Body of pancreas (tissue), 4 donors: ENCODE measurements around the gene STAT5A. TPM values are rescaled to one million over a fixed set of nuclear protein-coding genes. Genes with fewer than 3 reads are reported as not detected.
A peak's percentile ranks its signal among the peaks of the same experiment; 100 is the strongest.

Experiments used
- ATAC-seq: fragments of 150-250 bp; one replicate; pipeline ENCODE4 v1.9.1; 2016
- DNase-seq, 4 donors: peaks; one replicate each; pipeline ENCODE4 v3.0.0-alpha.2; 2019
- H3K27ac ChIP-seq, 4 donors: fragments of 200-600 bp; sonication (generic); 1 replicate in 3 of 4; 2 replicates in 1 of 4; pipeline versions ENCODE4 v1.5.1 to v1.6.1; 2016 to 2019; ENCODE audit warnings: mild to moderate bottlenecking in 1 of 4, mixed read lengths in 1 of 4, moderate library complexity in 1 of 4
- H3K27me3 ChIP-seq, 2 donors: fragments of 200-600 bp; sonication (generic); one replicate each; pipeline ENCODE4 v1.6.0; 2016; ENCODE audit warnings: mild to moderate bottlenecking in 1 of 2
- H3K36me3 ChIP-seq, 2 donors: fragments of 200-600 bp; sonication (generic); replicated peaks in 1 of 2; 2 replicates each; pipeline ENCODE4 v1.5.1; 2016; ENCODE audit warnings: low read depth in 2 of 2; ENCODE audit not compliant: insufficient read depth in 1 of 2
- H3K4me1 ChIP-seq: fragments of 200-600 bp; sonication (generic); one replicate; pipeline ENCODE4 v1.6.0; 2016
- H3K4me3 ChIP-seq, 2 donors: fragments of 200-600 bp; sonication (generic); 1 replicate in 1 of 2; 2 replicates in 1 of 2; pipeline ENCODE4 v1.5.1; 2016 to 2019
- H3K9me3 ChIP-seq, 3 donors: fragments of 200-600 bp; sonication (generic); 1 replicate in 2 of 3; 2 replicates in 1 of 3; pipeline ENCODE4 v1.5.1; 2016
- CTCF ChIP-seq, 7 experiments: fragments of 450-650 bp in 4 of 7; fragments of 200-600 bp in 3 of 7; sonication (generic) in 3 of 7; IDR thresholded peaks; one replicate each; pipeline ENCODE4 v1.5.1; 2016 to 2019; ENCODE audit warnings: antibody characterized with exemption in 7 of 7
- POLR2A ChIP-seq, 3 donors: fragments of 450-650 bp; IDR thresholded peaks; one replicate each; pipeline ENCODE4 v1.6.1; 2016; ENCODE audit warnings: antibody characterized with exemption in 3 of 3, mild to moderate bottlenecking in 2 of 3
- WGBS, 2 donors: methylation state at CpG; one replicate each; pipeline ENCODE4 v1.1.5; 2017; 5-methylcytosine and 5-hydroxymethylcytosine counted together
- intact Hi-C: fragments of 100-400 bp; cut with DNase I; formaldehyde crosslinking; loops from one replicate; pipeline ENCODE4 v1.15.1; 2023
- total RNA-seq, 2 donors: library from RNA; depleted of rRNA; stranded (reverse); fragments of >200 nt; gene quantifications; one replicate each; pipeline ENCODE4 v1.1.0, GENCODE V29; 2016

STAT5A gene
- total RNA-seq, 2 donors from 2014 or later = 25.2 to 52.1 TPM

GRCh38 chr17:42248351-42249179, 39.7 kb upstream of the STAT5A start:
- Histone ChIP-seq H3K27ac (peak overlapping the region; percentile 61 to 93 (median 78)), H3K9me3 (no peaks in the 10 kb centered on the region), H3K36me3 (no peaks in the 10 kb centered on the region), H3K4me3 (no peak overlapping the region), H3K27me3 (no peaks in the 10 kb centered on the region), H3K4me1 (peaks cover 27% of the 10 kb centered on the region)
- ATAC-seq (peak; percentile 93), DNase-seq (peak; percentile 75 to 96 (median 88))
- WGBS, 2 donors = 12 to 48% methylated on average over 13 of the region's 13 CpGs
- intact Hi-C loops = no loop called here
- TF ChIP-seq CTCF (IDR thresholded peaks at IDR 0.05) (peak in 1 of 7 experiments; percentile 2), POLR2A (IDR thresholded peaks at IDR 0.05) (peak in 2 of 3 donors; percentile 58 to 64)

- DNase-seq = no peak
- H3K9me3 ChIP-seq = no peaks in the 10 kb centered on the region
- peaks cover 33% of the 10 kb centered on the region for H3K4me1 ChIP-seq
- TF ChIP-seq POLR2A (IDR thresholded peaks at IDR 0.05) (no peak), CTCF (IDR thresholded peaks at IDR 0.05) (no peak)
- no peak for ATAC-seq
- no peak overlapping the region for H3K4me3 ChIP-seq
- no peaks in the 10 kb centered on the region for H3K27me3 ChIP-seq
- intact Hi-C loops = no loop called here
- H3K27ac ChIP-seq = peak overlapping the region in 1 of 4 donors; percentile 93
- WGBS, 2 donors = 80 to 86% methylated on average over 14 of the region's 14 CpGs
- no peaks in the 10 kb centered on the region for H3K36me3 ChIP-seq
Measured at GRCh38 chr17:42249681-42250446, 38.4 kb upstream of the STAT5A start.

GRCh38 chr17:42251115-42251514, 37.2 kb upstream of the STAT5A start:
- WGBS, 2 donors = 56 to 79% methylated on average over 2 of the region's 2 CpGs
- intact Hi-C loops = no loop called here
- Histone ChIP-seq H3K4me3 (no peak overlapping the region), H3K36me3 (no peaks in the 10 kb centered on the region), H3K4me1 (peaks cover 36% of the 10 kb centered on the region), H3K27ac (no peak overlapping the region), H3K9me3 (no peaks in the 10 kb centered on the region), H3K27me3 (no peaks in the 10 kb centered on the region)
- TF ChIP-seq POLR2A (IDR thresholded peaks at IDR 0.05) (no peak), CTCF (IDR thresholded peaks at IDR 0.05) (peak in 4 of 7 experiments; percentile 15 to 24 (median 22))
- DNase-seq (no peak), ATAC-seq (no peak)

GRCh38 chr17:42252597-42253550, 35.4 kb upstream of the STAT5A start:
- no peak for ATAC-seq
- DNase-seq = no peak
- TF ChIP-seq CTCF (IDR thresholded peaks at IDR 0.05) (no peak), POLR2A (IDR thresholded peaks at IDR 0.05) (no peak)
- H3K4me3 ChIP-seq = no peak overlapping the region
- WGBS, 2 donors = 63 to 70% methylated on average over 4 of the region's 4 CpGs
- no peaks in the 10 kb centered on the region for H3K36me3 ChIP-seq
- no peaks in the 10 kb centered on the region for H3K27me3 ChIP-seq
- H3K9me3 ChIP-seq = no peaks in the 10 kb centered on the region
- H3K27ac ChIP-seq = no peak overlapping the region
- H3K4me1 ChIP-seq = peaks cover 22% of the 10 kb centered on the region
- intact Hi-C loops = no loop called here
